PC-9 (cell line): ENCODE results near the gene MACROD2.

Experiments
- EZH2 ChIP-seq: fragments of 200-600 bp; sonication (generic); IDR thresholded peaks from 2 replicates; pipeline ENCODE4 v1.8.0; 2017; ENCODE audit warnings: antibody characterized with exemption, low read depth
- TF ChIP-seq, protein P1 (sequence below): fragments of 200-600 bp; sonication (generic); conservative IDR thresholded peaks from 2 replicates; pipeline ENCODE4 v1.6.1; 2017; ENCODE audit warnings: mixed run types, antibody characterized with exemption, mild to moderate bottlenecking, moderate library complexity

DNA sequence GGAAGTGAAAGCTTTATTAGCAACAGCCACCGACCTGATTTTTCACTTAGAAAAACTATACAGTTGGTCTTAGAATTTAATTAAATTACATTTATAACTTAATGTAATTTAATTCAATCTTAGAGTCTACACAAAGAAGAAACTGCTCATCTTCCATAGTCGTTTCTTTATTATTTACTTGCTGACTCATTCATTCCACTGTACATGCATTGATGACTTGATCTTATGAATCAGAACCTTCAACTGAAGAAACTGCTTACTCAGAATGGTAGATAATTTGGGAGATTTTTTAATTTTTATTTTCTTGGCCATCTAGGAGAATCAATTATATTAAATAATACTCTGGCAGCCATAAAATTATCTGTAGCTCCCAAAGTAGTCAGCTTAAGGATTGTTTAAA, 1363.7 kb downstream of the MACROD2 start:
- TF ChIP-seq, protein P1, sequence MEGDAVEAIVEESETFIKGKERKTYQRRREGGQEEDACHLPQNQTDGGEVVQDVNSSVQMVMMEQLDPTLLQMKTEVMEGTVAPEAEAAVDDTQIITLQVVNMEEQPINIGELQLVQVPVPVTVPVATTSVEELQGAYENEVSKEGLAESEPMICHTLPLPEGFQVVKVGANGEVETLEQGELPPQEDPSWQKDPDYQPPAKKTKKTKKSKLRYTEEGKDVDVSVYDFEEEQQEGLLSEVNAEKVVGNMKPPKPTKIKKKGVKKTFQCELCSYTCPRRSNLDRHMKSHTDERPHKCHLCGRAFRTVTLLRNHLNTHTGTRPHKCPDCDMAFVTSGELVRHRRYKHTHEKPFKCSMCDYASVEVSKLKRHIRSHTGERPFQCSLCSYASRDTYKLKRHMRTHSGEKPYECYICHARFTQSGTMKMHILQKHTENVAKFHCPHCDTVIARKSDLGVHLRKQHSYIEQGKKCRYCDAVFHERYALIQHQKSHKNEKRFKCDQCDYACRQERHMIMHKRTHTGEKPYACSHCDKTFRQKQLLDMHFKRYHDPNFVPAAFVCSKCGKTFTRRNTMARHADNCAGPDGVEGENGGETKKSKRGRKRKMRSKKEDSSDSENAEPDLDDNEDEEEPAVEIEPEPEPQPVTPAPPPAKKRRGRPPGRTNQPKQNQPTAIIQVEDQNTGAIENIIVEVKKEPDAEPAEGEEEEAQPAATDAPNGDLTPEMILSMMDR: no peak
- no peak for TF ChIP-seq EZH2
